Measurements from ENCODE around the gene EIF1. TPM values are rescaled to one million over a fixed set of nuclear protein-coding genes. Genes with fewer than 3 reads are reported as not detected.

Gene EIF1
- total RNA-seq, 1 experiment from 2014 or later = 54.4 TPM

- no peak for DNase-seq (ENCODE audit: low read depth)
These were observed 47.1 kb downstream of the EIF1 start for GRCh38 chr17:41735744-41736143.

GRCh38 chr17:41736983-41737679 is 48.4 kb downstream of the EIF1 start:
- peak; percentile 22 for DNase-seq (ENCODE audit: low read depth)

GRCh38 chr17:41737680-41738023 is 49.0 kb downstream of the EIF1 start:
- peak; percentile 17 for DNase-seq (ENCODE audit: low read depth)

GRCh38 chr17:41738077-41738800 is 49.6 kb downstream of the EIF1 start:
- peak; percentile 72 for DNase-seq (ENCODE audit: low read depth)

- no peak for DNase-seq (ENCODE audit: low read depth)
These were observed 50.1 kb downstream of the EIF1 start for GRCh38 chr17:41738801-41739112.

- DNase-seq (ENCODE audit: low read depth) = peak; percentile 81
These were observed 51.1 kb downstream of the EIF1 start for GRCh38 chr17:41739661-41740352.

GRCh38 chr17:41740506-41740905 is 51.8 kb downstream of the EIF1 start:
- no peak for DNase-seq (ENCODE audit: low read depth)

- DNase-seq (ENCODE audit: low read depth) = no peak
These were observed 53.0 kb downstream of the EIF1 start for GRCh38 chr17:41741709-41742108.

Other genes starting within 250 kb of the EIF1 start
- not detected in 2 replicates for gene KRT38, start 247.9 kb upstream of the EIF1 start, total RNA-seq (2014; rRNA removed; shearing (Covaris generic))
- gene KRT32, start 221.5 kb upstream of the EIF1 start, total RNA-seq (2014; rRNA removed; shearing (Covaris generic)) = 0.05 TPM in 1 of 2 replicates, not detected in the other
- not detected in 2 replicates for gene KRT35, start 207.7 kb upstream of the EIF1 start, total RNA-seq (2014; rRNA removed; shearing (Covaris generic))
- gene KRT36, start 199.0 kb upstream of the EIF1 start, total RNA-seq (2014; rRNA removed; shearing (Covaris generic)) = 0.07 TPM in 1 of 2 replicates, not detected in the other
- gene KRT13, start 183.3 kb upstream of the EIF1 start, total RNA-seq (2014; rRNA removed; shearing (Covaris generic)) = 0.34 TPM in 1 of 2 replicates, not detected in the other
- 6.3 and 10.2 TPM in 2 replicates for gene KRT15, start 170.0 kb upstream of the EIF1 start, total RNA-seq (2014; rRNA removed; shearing (Covaris generic))
- 0.69 and 1.6 TPM in 2 replicates for gene KRT19, start 160.6 kb upstream of the EIF1 start, total RNA-seq (2014; rRNA removed; shearing (Covaris generic))
- not detected in 2 replicates for gene KRT9, start 116.8 kb upstream of the EIF1 start, total RNA-seq (2014; rRNA removed; shearing (Covaris generic))
- gene KRT14, start 102.0 kb upstream of the EIF1 start, total RNA-seq (2014; rRNA removed; shearing (Covaris generic)) = 0.27 TPM in 1 of 2 replicates, not detected in the other
- 0.15 and 0.34 TPM in 2 replicates for gene KRT16, start 76.1 kb upstream of the EIF1 start, total RNA-seq (2014; rRNA removed; shearing (Covaris generic))
- 6.7 and 8.5 TPM in 2 replicates for gene KRT17, start 64.3 kb upstream of the EIF1 start, total RNA-seq (2014; rRNA removed; shearing (Covaris generic))
- not detected in 2 replicates for gene GAST, start 23.4 kb downstream of the EIF1 start, total RNA-seq (2014; rRNA removed; shearing (Covaris generic))
- 0.05 and 0.07 TPM in 2 replicates for gene HAP1, start 45.8 kb downstream of the EIF1 start, total RNA-seq (2014; rRNA removed; shearing (Covaris generic))
- gene JUP, start 97.8 kb downstream of the EIF1 start, total RNA-seq (2014; rRNA removed; shearing (Covaris generic)) = 17.4 and 24.5 TPM in 2 replicates
- gene P3H4, start 123.1 kb downstream of the EIF1 start, total RNA-seq (2014; rRNA removed; shearing (Covaris generic)) = 51.6 and 88.8 TPM in 2 replicates
- 128 and 174 TPM in 2 replicates for gene FKBP10, start 124.1 kb downstream of the EIF1 start, total RNA-seq (2014; rRNA removed; shearing (Covaris generic))
- 54.9 and 56.2 TPM in 2 replicates for gene NT5C3B, start 147.3 kb downstream of the EIF1 start, total RNA-seq (2014; rRNA removed; shearing (Covaris generic))
- not detected in 2 replicates for gene KLHL10, start 148.9 kb downstream of the EIF1 start, total RNA-seq (2014; rRNA removed; shearing (Covaris generic))
- 12.1 and 17.1 TPM in 2 replicates for gene KLHL11, start 176.5 kb downstream of the EIF1 start, total RNA-seq (2014; rRNA removed; shearing (Covaris generic))
- gene ACLY, start 230.1 kb downstream of the EIF1 start, total RNA-seq (2014; rRNA removed; shearing (Covaris generic)) = 103 and 151 TPM in 2 replicates
- 0.27 and 1.7 TPM in 2 replicates for gene ODAD4, start 241.7 kb downstream of the EIF1 start, total RNA-seq (2014; rRNA removed; shearing (Covaris generic))